Epithelial cell of esophagus (primary cell): ENCODE data around the gene LOC128125822.
A peak's percentile ranks its signal among the peaks of the same experiment; 100 is the strongest.

Source experiments
- DNase-seq: peaks from one replicate; pipeline ENCODE4 v3.0.0; 2010; ENCODE audit warnings: low read depth
- H3K4me3 ChIP-seq: 2 replicates; pipeline ENCODE4 v1.5.1; 2011; ENCODE audit warnings: mild to moderate bottlenecking, low read length, control low read depth
- TF ChIP-seq, protein P1 (sequence below): IDR thresholded peaks from 2 replicates; pipeline ENCODE4 v1.5.1; 2011; ENCODE audit warnings: low read depth, mild to moderate bottlenecking, low read length, control low read depth, inconsistent platforms; ENCODE audit not compliant: insufficient read depth; ENCODE audit errors: missing control alignments

LOC128125822 gene

DNA sequence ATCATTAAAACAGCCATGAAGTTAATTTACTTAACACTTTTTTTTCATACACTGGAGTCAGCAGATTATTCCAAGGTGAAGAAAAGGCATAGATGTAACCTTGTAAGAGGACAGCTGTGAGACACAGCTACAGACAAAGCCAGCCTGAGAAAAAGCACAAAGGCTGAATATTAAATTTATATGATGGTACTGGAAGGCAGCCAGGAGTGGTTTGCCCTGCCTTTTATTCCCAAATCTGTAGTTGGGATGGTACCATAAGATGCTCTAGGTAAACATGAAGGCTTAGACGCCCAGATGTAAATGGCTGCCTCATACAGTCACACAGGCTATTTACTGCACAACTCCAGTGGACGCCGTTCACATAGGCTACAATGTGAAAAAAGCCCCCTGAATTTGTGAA is 42.1 kb upstream of the LOC128125822 start:
- TF ChIP-seq, protein P1, sequence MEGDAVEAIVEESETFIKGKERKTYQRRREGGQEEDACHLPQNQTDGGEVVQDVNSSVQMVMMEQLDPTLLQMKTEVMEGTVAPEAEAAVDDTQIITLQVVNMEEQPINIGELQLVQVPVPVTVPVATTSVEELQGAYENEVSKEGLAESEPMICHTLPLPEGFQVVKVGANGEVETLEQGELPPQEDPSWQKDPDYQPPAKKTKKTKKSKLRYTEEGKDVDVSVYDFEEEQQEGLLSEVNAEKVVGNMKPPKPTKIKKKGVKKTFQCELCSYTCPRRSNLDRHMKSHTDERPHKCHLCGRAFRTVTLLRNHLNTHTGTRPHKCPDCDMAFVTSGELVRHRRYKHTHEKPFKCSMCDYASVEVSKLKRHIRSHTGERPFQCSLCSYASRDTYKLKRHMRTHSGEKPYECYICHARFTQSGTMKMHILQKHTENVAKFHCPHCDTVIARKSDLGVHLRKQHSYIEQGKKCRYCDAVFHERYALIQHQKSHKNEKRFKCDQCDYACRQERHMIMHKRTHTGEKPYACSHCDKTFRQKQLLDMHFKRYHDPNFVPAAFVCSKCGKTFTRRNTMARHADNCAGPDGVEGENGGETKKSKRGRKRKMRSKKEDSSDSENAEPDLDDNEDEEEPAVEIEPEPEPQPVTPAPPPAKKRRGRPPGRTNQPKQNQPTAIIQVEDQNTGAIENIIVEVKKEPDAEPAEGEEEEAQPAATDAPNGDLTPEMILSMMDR, result no peak
- no peak for DNase-seq
- H3K4me3 ChIP-seq, result no peak overlapping the region

DNA sequence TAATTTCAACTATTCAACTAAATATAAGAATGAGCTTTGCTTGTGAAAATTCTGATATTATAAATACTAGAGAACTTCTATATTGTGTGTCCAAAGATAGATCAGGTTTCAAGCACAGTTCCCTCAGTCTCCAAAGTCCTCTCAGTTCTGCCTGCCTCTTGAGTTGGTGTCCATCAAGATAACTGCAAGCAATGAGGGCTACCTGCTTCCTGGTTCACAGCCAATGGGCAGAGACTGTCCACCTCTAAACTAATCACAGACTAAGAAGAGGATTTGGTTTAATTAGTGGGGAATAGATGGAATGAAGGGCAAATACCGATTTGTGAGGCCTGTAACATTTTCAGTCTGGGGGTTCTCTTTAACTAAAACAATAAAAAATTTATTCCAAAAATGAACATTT is 41.3 kb upstream of the LOC128125822 start:
- no peak overlapping the region for H3K4me3 ChIP-seq
- DNase-seq, result no peak
- TF ChIP-seq, protein P1, result no peak

DNA sequence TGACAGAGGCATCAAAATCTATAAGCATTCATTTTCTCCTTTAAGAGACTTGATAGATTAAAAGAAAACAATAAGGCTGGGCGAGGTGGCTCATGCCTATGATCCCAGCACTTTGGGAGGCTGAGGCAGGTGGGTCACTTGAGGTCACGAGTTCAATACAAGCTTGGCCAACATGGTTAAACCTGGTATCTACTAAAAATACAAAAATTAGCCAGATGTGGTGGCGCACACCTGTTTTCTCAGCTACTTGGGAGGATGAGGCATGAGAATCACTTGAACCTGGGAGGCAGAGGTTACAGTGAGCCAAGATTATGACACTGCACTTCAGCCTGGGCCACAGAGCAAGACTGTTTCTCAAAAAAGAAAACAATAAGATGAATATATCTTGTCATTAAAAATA is 39.3 kb upstream of the LOC128125822 start:
- H3K4me3 ChIP-seq, result no peak overlapping the region
- DNase-seq, result no peak
- TF ChIP-seq, protein P1, result no peak

DNA sequence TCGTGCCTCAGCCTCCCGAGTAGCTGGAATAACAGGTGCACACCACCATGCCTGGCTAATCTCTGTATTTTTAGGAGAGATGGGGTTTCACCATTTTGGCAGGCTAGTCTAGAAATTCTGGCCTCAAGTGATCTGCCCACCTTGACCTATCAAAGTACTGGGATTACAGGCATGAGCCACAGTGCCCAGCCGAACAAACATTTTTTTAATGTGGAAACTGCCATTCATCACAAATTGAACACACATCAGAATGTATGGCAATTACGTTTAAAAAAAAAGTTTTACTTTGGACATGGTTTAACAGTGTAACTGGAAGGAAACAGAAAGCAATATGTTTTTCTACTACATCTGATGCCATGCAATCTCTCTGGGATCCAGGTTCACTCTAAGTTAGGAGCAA is 38.3 kb upstream of the LOC128125822 start:
- TF ChIP-seq, protein P1, result no peak
- no peak overlapping the region for H3K4me3 ChIP-seq
- DNase-seq, result no peak

DNA sequence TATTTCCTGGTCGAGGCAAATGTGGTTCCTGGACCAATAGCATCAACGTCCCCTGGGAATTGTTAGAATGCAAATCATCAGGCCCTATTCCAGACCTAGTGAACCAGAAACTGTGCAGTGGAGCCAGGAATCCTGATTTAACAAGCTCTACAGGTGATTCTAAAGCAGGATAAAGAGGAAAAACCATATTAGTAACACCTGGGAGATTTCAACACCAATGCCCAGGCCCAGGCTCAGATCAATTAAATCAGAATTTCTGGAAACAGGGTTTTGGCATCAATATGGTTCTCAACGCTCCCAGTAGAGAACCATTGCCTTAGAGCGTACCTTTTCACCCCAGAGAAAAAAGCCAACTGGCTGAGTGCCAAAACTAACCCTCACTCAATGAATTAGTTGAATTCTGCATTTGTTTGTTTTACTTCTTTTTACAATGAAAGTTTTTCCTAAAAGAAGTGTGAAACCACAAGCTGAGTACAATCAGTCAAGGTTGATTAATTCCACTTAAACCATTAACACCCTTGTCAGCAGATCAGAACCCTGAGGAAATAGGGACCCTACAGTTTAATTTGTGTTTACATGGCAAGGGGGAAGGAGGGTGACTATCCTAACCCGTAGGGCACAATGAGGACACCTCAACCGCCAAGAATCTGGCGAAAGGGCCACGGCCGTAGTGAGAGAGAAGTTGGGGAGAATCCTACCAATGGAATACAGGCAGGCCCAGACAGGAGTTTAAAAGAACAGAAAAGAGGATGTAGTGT is 34.9 kb upstream of the LOC128125822 start:
- H3K4me3 ChIP-seq, result no peak overlapping the region
- DNase-seq, result peak; percentile 98
- TF ChIP-seq, protein P1, result no peak

DNA sequence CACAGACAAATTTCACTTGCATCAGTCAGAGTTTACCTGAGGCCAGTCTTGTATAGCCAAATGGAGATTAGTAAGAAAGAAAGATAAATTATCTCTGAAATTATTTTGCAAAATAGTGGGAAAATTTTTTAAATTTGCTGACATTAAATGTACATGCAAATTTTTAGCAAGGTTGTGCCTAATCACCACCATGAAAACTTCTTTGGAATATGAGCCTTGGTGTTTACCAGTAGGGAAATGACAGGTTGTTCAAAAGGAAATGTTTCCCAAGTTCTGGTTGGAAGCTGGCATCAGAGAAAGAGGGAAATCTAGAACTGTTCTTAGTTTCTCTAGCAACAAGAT is 34.4 kb upstream of the LOC128125822 start:
- no peak for DNase-seq
- H3K4me3 ChIP-seq, result no peak overlapping the region
- TF ChIP-seq, protein P1, result no peak

DNA sequence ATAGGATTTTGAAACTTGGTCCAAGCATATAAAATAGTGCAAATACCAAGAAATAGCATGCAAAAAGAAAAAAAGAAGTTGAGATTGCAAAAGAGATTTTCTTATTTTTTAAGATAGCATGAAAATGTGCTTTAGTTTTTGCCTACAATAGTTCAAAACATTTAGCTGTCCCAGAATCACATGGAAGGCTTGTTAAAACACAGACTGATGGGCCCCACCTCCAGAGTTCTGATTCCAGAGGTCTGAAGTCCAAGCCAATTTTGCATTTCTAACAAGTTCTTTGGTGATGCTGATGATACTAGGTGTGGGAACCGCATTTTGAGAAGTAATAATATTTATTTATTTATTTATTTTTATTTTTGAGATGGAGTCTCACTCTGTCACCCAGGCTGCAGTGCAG is 33.7 kb upstream of the LOC128125822 start:
- H3K4me3 ChIP-seq, result no peak overlapping the region
- TF ChIP-seq, protein P1, result no peak
- no peak for DNase-seq
